Stimulated activated CD8-positive, alpha-beta memory T cell treated with anti-CD3 and anti-CD28 coated beads, Interleukin-4, amount 100 ng/mL, for 4 hours (primary cell): ENCODE measurements around the gene RAP1GAP2.
"Not testable (repeated sequence)": the region's sequence is repeated elsewhere in the genome, so short reads cannot be mapped to it uniquely, and the experiment has no call there.

Experiments
- DNase-seq, 2 donors: peaks; one replicate each; pipeline ENCODE4 v3.0.0-alpha.2; 2020; ENCODE audit warnings: low read depth in 2 of 2, low spot score in 1 of 2

Gene RAP1GAP2

DNA sequence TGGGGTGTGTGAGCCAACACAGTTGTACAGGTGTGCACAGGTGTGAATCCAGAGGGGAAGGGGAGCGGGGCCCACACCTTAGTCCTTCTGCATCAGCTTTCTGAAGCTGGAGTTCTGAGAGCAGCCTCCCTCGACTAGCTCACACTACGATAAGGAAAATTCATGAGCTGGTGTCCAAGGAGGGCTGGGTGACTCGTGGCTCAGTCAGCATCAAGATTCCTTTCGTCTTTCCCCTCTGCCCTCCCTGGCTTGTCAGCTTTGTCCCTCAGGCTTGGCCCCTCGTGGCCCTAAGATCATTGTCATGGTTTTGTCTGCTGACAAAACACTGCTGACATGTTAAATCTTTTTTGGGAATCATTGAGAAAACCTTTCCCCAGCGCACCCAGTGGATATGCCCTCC is 219.7 kb downstream of the RAP1GAP2 start:
- DNase-seq = no peak

DNA sequence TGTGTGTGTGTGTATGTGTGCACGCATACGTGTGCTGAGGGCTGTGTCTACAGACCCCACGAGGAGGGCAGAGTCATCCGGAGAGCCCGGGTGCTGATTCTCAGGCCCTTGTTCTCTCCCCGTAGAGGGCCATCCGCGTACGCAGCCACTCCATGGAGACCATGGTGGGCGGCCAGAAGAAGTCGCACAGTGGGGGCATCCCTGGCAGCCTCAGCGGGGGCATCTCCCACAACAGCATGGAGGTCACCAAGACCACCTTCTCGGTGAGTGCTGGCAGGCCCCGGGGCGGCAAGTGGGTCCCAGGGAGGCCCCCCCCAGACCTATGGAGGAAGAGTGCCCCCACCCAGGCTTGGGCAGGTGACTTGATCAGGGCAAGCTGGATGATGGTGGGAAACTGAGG is 221.7 kb downstream of the RAP1GAP2 start:
- DNase-seq = no peak

DNA sequence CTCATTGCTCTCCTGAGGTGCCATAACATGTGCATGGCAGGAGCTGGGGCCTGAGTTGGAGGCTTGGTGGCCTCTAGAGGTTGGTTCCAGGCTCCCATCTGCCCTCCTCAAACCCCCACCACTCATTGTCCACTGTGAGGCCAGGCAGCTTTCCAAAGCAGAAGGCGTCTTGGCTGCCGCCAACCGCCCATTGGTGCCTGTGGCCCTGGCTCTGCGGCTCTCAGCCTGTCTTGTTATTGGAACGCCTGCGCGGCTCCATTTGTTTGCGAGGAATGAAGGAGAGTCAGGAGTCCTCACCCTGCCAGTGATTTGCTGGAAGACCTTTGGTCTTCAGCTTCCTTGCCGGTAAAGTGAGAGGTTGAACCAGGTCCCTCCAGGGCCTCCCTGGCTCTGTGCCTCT is 223.5 kb downstream of the RAP1GAP2 start:
- no peak for DNase-seq

DNA sequence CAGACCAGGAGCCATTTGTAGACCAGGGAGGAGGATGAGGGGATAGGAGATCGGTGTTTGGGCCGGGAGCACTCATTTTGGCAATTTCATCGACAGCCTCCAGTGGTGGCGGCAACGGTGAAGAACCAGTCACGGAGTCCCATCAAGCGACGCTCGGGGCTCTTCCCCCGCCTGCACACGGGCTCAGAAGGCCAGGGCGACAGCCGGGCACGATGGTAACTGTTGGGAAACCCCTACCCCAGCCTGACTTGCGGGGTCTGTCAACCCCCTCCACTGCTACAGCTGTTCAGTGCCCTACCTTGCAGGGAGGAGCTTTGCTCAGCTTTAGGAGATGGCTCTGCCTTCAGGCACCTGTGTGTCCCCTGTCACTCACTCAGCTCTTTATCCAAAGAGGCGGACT is 224.1 kb downstream of the RAP1GAP2 start:
- DNase-seq = no peak

DNA sequence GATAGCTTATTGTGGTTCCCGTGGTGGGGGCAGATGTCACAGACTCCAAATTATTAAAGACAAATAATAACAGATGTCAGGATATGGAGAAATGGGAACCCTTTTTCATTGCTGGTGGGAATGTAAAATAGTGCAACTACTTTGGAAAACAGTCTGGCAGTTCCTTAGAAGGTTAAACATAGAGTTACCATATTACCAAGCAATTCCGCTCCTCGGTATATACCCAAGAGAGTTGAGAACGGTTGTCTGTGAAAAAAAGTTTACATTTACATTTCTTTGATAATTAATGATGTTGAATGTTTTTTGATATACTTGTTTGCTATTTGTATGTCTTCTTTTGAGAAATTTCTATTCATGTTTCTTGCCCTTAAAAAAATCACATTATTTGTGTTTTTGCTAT is 226.0 kb downstream of the RAP1GAP2 start:
- DNase-seq = no peak

DNA sequence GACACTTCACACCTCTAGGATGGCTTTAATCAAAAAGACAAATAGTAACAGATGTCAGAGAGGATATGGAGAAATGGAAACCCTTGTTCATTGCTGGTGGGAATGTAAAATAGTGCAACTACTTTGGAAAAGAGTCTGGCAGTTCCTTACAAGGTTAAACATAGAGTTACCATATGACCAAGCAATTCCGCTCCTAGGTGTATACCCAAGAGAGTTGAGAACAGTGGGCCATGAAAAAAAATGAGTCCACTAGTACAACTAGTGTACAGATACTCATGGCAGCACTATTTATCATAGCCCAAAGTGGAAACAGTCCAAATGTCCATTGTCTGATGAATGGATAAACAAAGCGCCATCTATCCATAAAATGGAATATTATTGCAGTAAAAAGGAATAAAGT is 228.1 kb downstream of the RAP1GAP2 start:
- no peak for DNase-seq

DNA sequence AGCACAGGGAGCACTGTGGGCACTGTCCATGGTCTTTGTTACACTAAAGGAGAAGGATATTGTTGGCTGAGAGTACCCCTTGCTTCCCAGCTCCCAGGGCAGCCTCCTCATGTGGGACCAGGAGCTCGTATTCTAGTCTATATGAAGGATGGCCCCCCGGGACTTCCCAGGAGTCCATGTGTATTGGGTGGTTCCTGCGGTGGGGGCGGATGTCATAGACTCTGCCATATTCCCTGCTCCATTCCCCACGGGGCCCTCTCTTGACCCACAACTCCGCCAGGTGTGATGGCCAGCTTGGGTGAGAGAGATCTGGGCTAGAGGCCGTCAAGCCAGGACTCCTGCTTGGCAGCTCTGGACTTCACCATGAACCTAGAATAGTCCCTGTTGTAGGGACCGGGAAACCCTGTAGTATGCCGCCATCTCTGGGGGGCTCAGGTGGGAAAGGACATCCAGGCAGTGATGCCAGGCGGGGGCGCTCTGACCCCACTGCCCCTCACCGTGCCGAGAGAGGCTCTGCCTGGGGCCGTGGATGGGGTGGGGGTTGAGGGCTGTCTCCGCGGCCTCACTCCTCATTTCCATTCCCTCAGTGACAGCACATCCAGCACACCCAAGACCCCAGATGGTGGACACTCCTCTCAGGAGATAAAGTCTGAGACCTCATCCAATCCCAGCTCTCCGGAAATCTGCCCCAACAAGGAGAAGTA is 229.3 kb downstream of the RAP1GAP2 start:
- no peak for DNase-seq

DNA sequence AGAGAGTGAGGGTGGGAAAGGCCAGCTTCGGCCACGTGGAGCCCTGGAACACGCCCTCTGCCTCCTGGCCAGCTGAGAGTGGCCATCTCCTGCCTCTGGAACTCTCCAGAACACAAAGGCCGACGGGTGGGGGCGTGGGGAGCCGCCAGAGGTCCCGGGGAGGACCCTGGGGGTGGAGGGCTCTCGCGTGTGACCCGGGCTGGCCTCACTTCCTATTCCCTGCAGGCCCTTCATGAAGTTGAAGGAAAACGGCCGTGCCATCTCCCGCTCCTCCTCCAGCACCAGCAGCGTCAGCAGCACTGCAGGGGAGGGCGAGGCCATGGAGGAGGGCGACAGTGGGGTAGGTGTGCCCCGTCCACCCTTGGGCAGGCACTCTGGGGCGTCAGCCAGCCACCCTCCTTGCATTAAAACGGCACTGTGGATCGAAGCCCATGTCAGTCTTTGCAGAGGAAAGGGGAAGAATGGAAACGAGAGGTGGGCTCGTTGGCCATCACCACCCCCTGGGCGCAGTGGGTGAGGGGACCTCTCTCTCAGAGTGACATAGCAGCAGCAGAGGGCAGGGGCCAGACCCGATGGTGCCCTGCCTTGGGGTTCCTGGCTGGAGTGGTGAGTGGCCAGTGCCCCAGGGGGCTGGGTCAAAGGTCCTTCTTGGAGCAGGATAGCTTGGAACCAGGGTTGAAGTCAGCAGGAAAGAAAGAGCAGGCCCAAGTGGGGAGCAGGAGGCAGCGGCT is 230.1 kb downstream of the RAP1GAP2 start:
- DNase-seq = no peak

DNA sequence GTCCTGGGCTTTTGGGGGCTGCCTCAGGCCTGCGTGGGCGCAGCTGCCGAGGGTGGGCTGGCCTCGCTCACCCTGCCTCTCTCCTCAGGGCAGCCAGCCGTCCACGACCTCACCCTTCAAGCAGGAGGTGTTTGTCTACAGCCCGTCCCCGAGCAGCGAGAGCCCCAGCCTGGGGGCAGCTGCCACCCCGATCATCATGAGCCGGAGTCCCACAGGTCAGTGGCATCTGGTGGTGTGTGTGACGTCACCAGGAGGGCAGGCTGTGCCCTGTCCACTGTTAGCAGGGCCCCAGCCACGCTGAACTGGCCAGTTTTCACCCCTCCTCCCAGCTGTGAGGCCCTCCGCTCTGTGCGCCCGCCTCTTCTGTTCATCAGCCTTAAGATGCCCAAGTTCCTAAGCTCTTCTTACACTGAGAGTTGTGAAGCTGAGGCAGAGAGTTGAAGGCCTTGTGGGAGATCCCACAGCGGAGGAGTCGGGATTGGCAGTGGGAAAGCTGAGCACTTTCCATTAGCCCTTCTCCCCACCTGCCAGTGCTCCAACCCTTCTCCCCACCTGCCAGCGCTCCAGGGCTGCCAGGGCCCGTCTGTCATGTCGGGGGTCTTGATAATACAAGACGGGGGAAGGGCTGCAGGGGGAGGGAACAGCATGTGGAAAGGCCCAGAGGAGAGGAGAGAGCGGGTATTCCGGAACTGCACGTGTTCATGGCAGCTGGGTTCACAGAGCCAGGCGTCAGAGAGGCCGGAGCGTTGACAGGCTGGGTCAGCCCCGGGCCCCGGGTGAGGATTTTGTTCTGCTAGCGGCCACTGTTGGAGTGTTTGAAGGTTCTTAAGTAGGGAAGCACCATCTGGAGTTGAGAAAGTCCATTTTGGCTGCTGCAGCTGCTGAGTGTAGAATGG is 230.9 kb downstream of the RAP1GAP2 start:
- no peak for DNase-seq

DNA sequence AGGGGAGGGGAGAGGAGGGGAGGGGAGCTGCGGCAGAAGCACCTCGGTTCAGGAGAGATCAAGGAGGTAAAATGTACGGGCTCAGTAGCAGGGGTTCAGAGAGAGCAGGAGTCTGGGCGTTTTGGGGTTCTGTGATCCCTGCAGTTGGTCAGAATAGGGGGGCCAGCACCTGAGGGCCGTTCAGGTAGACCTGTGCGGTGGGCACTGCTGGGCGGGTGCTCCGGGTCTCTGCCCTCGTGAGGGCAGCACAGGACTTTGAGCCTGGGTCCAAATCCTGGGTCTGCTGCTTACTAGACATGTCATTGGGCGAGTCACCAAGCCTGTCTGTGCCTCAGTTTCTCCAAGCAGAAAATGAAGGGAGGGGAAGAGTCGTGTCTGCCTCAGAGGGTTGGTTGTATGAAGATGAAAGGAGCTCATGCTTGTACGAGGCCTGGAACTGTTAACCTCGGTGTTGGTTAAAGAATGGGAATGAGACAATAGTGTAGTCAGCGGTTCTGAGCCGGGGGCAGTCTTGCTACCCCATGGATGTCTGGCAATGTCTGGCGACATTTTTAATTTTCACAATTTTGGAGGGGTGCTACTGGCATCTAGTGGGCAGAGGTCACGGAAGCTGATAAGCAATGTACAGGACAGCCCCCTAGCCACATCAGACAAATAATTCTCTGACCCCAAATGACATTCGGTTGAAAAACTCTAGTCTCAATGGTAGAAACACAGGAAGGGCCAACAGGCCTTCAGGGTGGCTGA is 231.7 kb downstream of the RAP1GAP2 start:
- DNase-seq = no peak

DNA sequence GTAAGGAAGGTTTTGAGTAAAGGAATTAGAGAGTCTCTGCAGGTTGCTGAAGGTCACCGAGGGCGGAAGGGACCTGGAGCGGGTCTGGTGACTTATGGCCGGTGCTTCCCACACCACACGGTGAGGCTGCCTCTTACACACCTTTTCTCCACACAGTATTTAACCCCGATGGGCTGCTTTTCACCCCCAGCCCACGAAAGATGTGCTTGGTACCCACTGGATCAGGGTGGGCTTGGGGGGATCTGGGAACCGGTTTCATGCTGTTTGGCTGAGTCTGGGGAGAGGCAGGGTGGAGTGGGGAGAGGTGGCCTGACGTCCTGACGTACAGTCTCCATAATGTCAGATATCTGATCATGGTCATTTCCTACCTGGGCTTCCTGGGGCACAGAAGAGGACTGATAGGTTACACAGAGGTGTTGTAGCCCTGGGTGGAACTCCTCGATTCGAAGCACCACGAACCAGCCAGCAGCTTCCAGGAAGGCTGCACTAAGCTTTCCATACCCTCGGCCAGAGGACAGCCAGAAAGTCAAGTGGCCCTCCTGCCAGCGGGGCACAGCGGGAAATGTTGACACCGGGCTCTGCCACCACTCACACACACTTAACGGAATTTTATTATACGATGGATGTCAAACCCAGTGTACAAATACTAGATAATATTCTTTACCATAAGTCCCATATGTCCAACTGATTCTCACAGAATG is 233.1 kb downstream of the RAP1GAP2 start:
- no peak for DNase-seq

DNA sequence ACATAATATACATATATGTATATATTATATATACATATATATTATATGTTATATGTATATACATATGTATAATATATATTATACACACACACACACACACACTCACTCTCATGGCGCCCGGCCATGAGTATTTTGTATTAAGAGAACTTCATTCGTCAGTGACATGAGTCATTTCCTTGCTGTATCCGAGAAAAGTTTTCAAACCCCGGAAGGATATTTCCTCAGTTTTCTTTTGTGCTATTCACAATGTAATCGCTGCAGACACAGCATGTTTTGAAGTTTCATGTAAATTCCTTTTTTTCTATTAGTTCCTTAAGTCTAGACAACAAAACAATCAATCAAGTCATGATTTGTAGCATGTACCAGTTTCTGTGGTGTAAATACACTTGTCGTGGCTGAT is 233.9 kb downstream of the RAP1GAP2 start:
- no peak for DNase-seq

DNA sequence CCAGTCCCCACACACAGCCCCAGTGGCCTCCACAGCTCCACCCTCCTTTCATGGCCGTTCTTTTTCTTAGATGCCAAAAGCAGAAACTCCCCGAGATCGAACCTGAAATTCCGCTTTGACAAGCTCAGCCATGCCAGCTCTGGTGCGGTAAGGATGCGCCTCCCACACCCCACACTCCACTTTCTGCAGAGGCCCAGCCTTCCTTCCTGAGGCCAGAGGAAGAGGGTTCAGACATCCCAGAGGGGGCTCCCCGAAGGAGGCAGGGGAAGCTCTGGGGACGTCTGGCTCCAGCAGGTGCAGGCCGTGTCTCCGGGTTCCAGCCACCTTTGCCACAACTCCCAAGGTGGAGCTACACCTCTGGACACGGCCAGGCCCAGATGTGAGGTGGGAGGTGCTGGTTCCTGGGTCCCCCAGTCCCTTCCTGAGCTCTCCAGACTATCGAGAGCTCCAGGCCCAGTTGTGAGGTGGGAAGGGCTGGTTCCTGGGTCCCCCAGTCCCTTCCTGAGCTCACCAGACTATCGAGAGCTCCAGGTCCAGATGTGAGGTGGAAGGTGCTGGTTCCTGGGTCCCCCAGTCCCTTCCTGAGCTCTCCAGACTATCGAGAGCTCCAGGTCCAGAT is 234.7 kb downstream of the RAP1GAP2 start:
- not testable (repeated sequence) for DNase-seq

DNA sequence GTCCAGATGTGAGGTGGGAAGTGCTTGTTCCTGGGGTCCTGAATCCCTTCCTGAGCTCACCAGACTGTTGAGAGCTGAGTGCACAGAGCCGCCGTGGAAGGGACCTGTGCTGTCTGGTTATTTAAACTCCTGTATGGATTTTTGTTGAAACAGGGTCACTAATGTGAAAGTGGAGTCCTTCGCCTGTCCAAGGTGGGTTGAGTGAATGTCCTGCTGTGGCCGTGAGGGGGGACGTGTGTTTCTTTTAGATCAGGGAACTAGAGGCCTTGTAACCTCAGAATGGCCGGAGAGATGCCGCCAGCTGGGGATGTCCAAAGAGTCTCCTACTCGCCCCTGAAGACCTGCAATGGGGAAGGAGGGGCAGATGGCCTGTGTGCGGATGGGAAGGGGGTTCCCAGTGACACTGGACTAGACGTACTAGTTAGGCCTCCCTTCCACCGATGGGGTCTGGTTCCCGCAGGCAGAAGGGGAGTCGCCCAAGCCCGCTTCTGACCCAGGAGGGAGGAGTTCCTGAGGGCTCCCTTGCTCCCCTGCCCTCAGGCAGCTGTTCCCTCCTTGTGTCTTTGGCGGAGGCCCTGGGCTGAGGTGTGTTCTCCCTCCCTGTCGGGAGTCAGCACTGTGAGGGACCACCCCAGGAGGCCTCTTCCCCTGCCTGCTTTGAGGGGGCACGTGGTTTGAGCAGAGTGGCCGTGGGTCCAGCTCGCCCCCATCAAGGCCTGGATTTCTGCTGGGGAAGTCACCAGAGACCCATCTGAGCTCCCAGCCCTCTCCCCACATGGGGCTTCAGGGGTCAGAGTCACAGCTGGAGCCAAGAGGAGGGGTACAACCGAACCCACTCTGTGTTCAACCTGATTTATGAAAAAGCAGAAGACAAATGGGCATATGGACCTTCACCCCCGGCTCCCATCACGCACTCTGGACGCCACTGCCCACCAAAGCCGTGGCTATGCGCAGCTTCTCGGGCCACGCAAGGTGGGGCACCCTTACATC is 236.3 kb downstream of the RAP1GAP2 start:
- no peak for DNase-seq

DNA sequence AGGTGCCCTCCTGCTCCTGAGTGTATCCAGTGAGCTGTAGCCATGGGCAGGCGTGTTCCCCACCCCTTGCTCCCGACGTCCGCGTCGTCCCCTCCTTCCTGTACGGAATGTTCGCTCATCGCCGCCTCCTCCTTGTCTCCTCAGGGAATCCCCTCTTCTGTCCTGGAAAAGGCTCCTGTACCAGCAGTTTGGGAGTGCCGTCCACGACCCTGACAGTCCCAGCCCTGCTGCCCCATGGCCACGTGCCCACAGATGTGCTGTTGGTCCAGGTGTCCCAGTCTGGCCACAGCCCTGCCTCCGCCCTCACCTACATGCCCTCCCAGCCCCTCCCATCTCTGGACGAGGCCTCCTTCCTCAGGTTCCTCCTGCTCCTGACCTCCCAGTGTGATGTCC is 237.0 kb downstream of the RAP1GAP2 start:
- DNase-seq = no peak

DNA sequence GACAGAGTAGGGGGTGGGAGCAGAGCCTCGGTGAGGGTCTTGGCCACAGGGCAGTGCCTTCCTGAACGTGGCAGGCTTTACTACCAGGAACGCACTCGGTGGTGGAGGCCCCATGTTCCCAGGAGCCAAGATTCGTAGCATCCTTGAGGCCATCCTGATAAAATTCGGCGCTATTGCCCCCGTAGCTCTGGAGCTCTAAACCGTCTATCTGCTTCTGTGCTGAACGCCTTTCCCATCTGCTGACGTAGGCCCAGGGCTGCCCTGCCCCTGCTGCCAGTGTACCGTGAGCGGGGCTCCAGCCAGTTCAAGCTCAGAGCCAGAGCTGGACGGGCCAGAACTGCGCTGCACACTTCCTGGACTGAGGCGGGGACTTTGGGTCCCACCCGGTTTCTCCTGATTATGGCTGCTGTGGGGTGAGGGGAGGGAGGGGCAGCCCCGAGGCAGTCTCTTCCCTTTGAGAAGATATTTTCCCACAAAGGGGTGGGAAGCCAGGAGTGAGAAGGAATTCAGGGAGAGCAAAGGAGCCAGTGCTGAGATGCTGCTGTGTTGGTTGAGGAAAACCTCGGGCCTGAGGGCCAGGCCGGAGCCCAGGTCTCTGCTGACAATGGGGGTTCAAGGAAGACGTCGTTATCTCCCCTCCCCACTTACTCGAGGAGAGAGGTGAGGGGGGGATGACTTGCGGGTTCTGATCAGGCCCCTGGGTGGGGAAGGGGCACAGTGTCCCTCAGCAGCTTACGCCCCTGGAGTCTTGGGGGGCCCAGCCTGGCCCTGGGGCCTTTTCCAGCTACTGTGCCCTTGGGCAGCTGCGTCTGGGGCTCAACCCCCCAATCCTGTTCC is 237.7 kb downstream of the RAP1GAP2 start:
- no peak for DNase-seq

DNA sequence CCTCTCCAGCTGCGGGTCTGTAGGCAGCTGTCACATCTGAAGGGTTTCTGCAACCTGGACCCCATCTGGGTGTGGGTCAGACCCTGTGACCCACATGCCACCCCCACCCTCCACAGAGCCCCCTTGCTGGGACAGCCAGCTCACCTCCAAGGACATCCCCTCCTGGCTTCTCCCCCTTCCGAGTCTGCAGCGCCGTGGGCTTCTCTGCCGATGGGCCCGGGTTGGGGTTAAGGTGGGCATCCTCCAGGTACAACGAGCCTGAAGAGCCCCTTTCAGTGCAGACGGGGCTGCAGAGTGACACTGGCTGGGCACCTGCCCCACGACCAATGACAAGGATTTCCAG is 238.3 kb downstream of the RAP1GAP2 start:
- DNase-seq = no peak
